Measurements from ENCODE around the gene CLDN10. TPM values are rescaled to one million over a fixed set of nuclear protein-coding genes. Genes with fewer than 3 reads are reported as not detected.

The CLDN10 gene
- total and polyA plus RNA-seq, 2 of the 8 experiments (the other 6 are each of a cell fraction or from before 2014, with no cell fraction given): 41.2 to 43.6 TPM

DNA sequence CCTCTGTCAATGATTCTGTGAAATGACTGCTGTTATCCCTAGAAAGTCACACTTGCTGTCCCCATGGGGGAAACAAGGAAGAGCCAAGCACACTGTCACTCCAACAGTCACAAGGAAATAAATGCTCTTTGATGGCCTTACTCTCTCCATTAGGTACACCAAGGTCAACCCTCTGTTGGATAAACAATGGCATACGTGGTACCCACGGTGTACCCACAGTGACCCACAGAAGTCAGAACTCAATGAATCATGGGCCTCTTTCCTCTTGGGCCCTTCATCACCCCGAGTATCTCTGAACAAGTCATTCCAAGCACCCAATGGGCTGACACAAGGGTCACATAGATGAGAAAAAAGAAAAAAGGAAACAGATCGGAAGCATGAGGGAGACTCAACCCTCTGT is 76.6 kb downstream of the CLDN10 start:
- H3K4ac ChIP-seq (replicated peaks; ENCODE audit: insufficient read length, low read depth, low read length): no peak overlapping the region
- no peaks in the 10 kb centered on the region for H3K23me2 ChIP-seq (ENCODE audit: low read depth, low read length)
- no peak overlapping the region for H3K56ac ChIP-seq (replicated peaks; ENCODE audit: insufficient read length, low read depth, low read length)
- ChIA-PET POLR2A (ENCODE audit: partially characterized antibody) (no interaction called here), CTCF (ENCODE audit: partially characterized antibody) (no interaction called here)
- no peak overlapping the region for H3K4me2 ChIP-seq (ENCODE audit: insufficient read depth in 1 of 2, low read depth in 2 of 2, low read length in 2 of 2)
- no peak for FAIRE-seq
- H2BK120ac ChIP-seq (replicated peaks; ENCODE audit: low read depth, low read length): no peak overlapping the region
- no peak overlapping the region for H2AK5ac ChIP-seq (ENCODE audit: low read depth, low read length)
- no peak overlapping the region for H3K14ac ChIP-seq (ENCODE audit: insufficient read length)
- no peak overlapping the region for H2BK15ac ChIP-seq (ENCODE audit: low read length)
- WGBS, 2 experiments (ENCODE audit: extremely low coverage in 1 of 2, insufficient coverage in 1 of 2, insufficient read length in 1 of 2, insufficient replicate concordance in 2 of 2, low coverage in 1 of 2, low lambda C conversion rate in 2 of 2, missing lambda C conversion rate in 1 of 2): 82% methylated on average over 4 of the region's 4 CpGs; no CpG with 5 or more reads in 1 of the 2 experiments
- no peak overlapping the region for H2BK20ac ChIP-seq (ENCODE audit: low read length)
- H2BK12ac ChIP-seq (ENCODE audit: low read depth, low read length): no peak overlapping the region
- no peaks in the 10 kb centered on the region for H4K20me1 ChIP-seq (replicated peaks in 1 of 2; ENCODE audit: control insufficient read depth in 1 of 2, insufficient read depth in 2 of 2, low read length in 2 of 2)
- peaks cover 3 to 49% (median 17%) of the 10 kb centered on the region in 4 experiments for H3K36me3 ChIP-seq (ENCODE audit: control insufficient read depth in 2 of 4, insufficient read depth in 4 of 4, low read length in 3 of 4)
- no peak overlapping the region for H4K91ac ChIP-seq (replicated peaks; ENCODE audit: insufficient read length, low read length)
- no peaks in the 10 kb centered on the region for H3K9me3 ChIP-seq (ENCODE audit: insufficient read depth in 2 of 2, low read depth in 1 of 2, low read length in 1 of 2)
- no peak overlapping the region for H3K9ac ChIP-seq (replicated peaks in 1 of 4; ENCODE audit: extremely low read depth in 1 of 4, low read depth in 3 of 4, low read length in 3 of 4)
- no peak overlapping the region for H4K8ac ChIP-seq (ENCODE audit: extremely low read depth, insufficient read depth, low read length)
- no peak for DNase-seq (ENCODE audit: low read depth in 1 of 2, low spot score in 2 of 2)
- H2BK5ac ChIP-seq (ENCODE audit: low read depth, low read length): no peak overlapping the region
- H2AFZ ChIP-seq (ENCODE audit: low read length): no peak overlapping the region
- H3K4me3 ChIP-seq (ENCODE audit: extremely low read depth in 1 of 4, insufficient read depth in 2 of 4, low read depth in 3 of 4, low read length in 4 of 4): no peak overlapping the region
- no peaks in the 10 kb centered on the region for H3K79me2 ChIP-seq (ENCODE audit: control insufficient read depth in 1 of 2, insufficient read depth in 2 of 2, low read length in 2 of 2)
- no peaks in the 10 kb centered on the region for H3K79me1 ChIP-seq (ENCODE audit: low read depth, low read length)
- H3K23ac ChIP-seq (ENCODE audit: insufficient read length): no peak overlapping the region
- no peaks in the 10 kb centered on the region for H3K27me3 ChIP-seq (replicated peaks in 1 of 4; ENCODE audit: control insufficient read depth in 3 of 4, extremely low read depth in 1 of 4, insufficient read depth in 3 of 4, low read length in 3 of 4)
- H3K4me1 ChIP-seq (replicated peaks in 1 of 4; ENCODE audit: control insufficient read depth in 3 of 4, insufficient read depth in 4 of 4, low read length in 3 of 4): no peaks in the 10 kb centered on the region; a peak in 1 of 7 replicates
- H3K18ac ChIP-seq (ENCODE audit: extremely low read depth, low read length): no peak overlapping the region
- H3K27ac ChIP-seq (ENCODE audit: low read depth, low read length): no peak overlapping the region
- no peak overlapping the region for H4K5ac ChIP-seq (ENCODE audit: insufficient read length, low read depth, low read length)
- TF ChIP-seq ATF3 (IDR thresholded peaks at IDR 0.05; ENCODE audit: insufficient read depth, low read depth, low read length) (no peak), RXRA (IDR thresholded peaks at IDR 0.05; ENCODE audit: insufficient read depth, low read depth, low read length) (no peak), SIN3A (conservative IDR thresholded peaks at IDR 0.05 in 1 of 2, IDR thresholded peaks at IDR 0.05 in 1 of 2; ENCODE audit: low read depth in 1 of 2, low read length in 2 of 2) (no peak), TCF12 (IDR thresholded peaks at IDR 0.05; ENCODE audit: low read depth, low read length) (no peak)
- TF ChIP-seq, protein P1, sequence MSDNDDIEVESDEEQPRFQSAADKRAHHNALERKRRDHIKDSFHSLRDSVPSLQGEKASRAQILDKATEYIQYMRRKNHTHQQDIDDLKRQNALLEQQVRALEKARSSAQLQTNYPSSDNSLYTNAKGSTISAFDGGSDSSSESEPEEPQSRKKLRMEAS (IDR thresholded peaks at IDR 0.05): no peak
